Measurements from ENCODE around the gene SKAP2.
A peak's percentile ranks its signal among the peaks of the same experiment; 100 is the strongest.
"Not testable (repeated sequence)": the region's sequence is repeated elsewhere in the genome, so short reads cannot be mapped to it uniquely, and the experiment has no call there.

The SKAP2 gene

DNA sequence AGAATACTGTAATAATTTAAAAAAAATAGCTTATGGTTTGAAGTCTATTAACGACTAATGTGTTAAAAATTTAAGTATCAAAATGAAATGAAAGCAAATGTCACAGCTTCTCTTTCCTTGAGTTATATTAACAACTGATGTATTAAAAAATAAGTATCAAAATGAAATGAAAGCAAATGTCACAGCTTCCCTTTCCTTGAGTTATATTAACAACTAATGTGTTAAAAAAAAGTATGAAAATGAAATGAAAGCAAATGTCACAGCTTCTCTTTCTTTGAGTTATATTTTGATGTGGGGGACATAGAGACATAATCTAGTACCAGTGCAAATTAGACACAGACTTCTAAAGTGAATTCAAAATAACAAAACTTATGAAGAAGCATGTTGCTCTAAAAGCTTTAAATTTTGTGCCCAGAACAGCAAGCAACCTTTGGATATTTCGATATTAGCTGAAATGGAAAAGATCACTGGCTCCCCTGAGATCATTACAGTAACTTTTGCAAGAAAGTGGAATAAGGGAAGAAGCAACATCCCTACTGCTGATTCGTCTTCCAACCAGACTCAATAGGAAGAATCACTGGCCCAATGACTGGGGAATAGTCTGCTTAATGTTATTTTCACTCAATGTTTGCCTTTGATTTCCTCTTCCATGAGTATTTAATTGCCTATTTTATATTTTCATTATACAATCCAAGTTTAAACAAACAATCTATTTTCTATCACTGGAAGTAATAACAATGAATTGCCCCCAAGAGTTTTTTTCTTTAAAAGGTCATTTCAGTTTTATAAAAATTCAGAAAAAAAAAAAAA lies 8.0 kb downstream of the SKAP2 start:
- DNase-seq: no peak

DNA sequence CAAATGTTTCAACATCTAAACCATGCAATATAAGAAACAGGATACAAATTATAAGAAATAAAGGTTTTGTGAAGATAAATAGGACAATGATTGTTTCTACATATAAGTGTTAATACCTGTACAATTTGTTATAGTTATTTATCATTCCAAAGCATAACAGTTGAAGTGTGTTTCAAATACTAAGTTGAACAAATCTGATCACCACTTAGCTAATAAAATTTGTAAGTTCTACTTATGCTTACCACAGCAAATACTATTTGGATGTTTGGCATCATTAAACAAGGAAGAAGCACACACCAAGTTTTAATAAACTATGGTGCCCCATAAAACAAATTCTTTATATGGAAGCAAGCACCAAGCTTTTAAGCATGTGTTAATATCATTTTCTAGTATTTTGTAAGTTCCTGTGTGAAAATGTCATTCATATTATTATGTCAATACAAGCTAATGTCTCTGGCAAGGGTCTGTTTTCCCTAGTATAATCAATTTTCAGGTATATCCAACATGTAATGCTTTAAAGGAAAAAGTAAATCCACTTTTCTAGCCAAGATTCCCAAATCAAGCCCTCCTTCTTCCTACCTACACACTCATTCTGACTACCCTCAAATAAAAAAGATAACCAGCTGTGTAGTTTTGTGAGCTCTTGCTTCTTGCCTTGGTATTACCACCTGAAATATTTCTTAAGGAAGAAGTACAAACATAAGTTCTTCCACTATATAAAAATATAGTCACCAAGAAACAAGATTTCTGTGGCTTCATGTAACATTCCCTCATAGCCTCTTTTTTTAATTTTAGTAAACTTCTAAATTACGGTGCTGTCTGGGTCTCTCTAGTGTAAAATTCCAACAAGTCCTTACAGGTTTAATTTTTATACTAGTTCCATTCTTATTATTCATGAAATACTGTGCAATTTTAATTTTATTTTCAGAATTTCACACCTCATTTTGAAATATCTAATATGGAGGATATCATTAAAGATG lies 9.2 kb downstream of the SKAP2 start:
- no peak for DNase-seq

DNA sequence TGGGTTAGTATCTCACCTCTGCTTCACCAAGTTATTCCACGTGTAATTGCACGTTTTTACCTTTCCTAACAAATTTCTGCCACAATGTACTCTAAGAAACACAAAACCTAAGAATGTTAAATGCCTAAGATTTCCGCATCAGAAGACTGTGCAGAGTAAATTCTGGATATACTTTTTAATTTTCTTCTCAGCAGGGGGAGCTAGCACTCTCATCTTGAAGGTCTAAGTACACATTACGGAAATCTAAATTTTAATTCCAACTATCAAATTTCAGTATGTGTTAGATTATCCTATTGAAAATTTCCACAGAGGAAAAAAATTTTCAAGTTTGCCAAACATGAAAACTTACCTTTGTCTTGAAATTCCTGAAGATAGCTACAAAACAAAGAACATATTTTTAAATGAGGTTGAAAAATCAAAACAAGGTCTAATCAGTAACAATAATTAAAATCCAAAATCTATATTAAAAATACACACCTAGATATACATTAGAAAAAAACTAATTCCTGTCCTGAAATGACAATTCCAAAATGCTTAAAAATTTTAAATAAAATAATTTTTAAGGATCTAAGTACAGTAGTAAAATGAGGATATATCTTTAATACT lies 10.5 kb downstream of the SKAP2 start:
- peak in 1 of 2 experiments; percentile 52 for DNase-seq

DNA sequence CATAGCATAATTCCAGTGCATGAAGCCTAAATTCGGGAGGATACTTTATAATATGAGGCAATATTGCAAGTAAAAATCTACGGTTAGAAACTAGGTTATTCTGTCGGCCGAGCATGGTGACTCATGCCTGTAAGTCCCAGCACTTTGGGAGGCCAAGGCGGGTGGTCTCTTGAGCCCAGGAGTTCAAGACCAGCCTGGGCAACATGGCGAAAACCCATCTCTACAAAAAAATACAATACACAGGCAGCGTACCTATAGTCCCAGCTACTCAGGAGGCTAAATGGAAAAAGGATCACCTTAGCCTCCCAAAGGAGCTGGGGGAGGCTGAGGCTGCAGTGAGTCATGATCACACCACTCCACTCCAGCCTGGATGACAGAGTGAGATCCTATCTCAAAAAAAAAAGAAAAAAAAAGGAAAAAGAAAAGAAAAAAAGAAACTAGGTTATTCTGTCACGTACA lies 14.2 kb downstream of the SKAP2 start:
- DNase-seq: no peak

DNA sequence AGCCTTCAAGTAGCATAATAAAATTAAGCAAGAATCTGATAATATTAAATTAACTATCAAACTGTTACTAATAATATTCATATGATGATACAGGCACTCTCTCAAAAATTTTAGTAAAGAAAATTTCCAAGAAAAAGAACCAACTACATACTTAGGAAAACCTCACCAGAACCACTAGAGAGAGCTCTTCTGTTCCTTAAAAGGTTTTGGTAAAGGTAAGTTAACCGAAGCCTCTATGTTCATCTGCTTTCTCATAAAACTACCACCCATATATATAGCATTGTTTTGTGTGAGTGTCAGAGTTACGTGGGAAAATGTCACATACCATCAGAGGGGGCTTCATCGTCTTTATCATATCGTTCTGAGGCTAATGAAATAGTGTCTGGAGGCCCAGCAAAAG lies 20.7 kb downstream of the SKAP2 start:
- DNase-seq: peak in 1 of 2 experiments; percentile 22

DNA sequence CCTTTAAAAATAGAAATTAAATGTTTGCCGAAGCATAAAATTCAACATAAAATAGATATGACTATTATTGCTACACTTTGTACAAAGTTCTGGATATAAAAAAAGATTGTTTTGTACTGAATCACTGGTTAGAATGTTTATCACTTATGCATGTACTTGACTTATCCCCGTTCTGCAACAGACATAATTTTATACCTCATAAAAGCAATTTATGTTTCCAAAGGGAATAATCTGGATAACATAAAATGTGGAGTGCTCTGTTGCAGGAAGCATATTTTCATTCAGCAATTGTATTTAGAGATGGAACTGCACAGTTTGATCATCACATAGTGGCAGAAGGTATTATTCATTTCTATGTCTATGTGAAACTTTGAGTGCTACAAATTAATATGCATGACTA lies 21.5 kb downstream of the SKAP2 start:
- DNase-seq: no peak

DNA sequence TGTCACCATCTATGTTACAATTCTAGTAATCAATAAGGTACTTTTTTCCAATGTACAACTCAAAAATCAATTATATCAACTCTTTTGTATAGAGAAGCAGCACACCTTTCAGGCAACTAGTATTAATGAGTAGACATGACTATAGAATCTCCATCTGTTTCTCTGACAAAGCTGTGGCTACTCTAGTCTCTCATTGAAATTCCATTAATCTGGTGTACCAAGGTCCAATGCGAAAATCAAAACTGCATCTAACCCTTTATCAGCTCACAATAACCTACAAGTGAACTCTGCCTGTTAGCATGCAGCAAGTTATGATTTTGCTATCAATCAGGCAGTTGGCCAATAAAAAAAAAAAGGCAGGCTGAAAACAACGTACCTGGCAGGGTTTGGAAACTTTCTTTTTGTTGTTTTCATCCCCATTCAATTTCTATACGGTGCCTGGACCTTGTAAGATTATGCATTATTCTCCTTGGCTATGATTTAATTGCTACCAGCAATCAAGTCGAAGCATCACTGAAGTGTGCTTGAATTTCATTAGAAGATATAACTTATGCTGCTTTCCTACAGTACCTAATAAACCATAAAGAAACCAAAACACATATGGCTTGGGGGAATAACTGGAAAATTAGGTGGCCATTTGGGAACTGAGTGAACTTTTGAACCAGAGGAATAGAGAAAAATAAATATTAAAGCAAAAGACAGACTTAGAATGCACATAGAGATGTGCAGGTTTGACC lies 23.2 kb downstream of the SKAP2 start:
- DNase-seq: no peak

DNA sequence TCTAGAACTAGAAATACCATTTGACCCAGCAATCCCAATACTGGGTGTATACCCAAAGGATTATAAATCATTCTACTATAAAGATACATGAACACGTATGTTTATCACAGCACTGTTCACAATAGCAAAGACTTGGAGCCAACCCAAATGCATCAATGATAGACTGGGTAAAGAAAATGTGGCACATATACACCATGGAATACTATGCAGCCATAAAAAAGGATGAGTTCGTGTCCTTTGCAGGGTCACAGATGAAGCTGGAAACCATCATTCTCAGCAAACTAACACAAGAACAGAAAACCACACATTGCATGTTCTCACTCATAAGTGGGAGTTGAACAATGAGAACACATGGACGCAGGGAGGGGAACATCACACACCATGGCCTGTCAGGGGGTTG lies 27.6 kb downstream of the SKAP2 start:
- DNase-seq: not testable (repeated sequence)

DNA sequence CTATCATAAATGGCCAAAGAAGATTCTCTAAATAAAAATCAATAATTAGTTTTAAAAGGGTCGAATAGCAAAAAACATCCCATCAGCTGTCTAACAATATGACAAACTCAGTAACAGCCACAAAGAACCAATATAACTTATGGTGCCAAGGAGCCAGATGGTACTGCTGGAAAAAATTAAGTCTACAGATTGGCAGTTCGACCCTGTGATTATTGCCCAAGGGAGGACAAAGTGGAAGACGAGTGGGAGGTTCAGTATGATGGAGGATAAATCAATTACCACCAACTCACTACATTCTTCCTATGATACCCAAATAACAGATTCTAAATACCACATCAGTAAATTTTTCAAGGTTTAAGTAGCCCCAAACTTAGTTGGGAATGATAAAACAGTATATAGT lies 49.0 kb downstream of the SKAP2 start:
- DNase-seq: no peak

DNA sequence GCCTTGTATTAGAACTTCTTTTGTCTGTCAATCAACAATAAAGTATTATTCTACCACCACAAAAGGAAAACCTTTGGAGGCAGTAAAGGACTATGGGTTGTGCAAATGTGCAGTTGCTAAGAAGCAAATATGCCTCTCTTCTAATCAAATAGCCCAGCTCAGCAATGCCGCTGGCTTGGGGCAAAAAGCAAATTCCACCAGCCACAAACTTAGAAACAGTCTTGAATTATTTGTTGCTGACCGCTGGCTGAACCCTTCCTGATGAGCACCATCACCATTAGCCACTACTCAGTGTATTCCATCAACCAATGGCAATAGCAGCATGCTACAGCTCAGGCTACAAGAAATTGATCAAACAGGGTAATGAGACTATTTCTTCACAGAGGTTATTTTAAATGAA lies 51.0 kb downstream of the SKAP2 start:
- DNase-seq: no peak

DNA sequence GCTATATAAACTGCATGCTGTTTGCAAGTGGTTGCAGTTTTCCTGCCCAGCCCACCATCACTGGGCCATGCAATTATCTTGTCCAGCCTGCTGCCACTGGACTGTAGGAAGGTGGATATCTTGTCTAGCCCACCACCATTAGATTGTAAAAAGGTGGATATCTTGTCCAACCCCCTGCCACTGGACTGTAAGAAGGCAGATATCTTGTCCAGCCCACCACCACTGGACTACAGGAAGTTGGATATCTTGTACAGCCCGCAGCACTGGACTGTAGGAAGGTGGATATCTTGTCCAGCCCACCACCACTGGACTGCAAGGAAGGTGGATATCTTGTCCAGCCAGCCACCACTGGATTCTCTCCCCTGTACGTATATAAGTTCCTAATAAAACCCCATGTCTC lies 69.8 kb downstream of the SKAP2 start:
- DNase-seq: no peak

DNA sequence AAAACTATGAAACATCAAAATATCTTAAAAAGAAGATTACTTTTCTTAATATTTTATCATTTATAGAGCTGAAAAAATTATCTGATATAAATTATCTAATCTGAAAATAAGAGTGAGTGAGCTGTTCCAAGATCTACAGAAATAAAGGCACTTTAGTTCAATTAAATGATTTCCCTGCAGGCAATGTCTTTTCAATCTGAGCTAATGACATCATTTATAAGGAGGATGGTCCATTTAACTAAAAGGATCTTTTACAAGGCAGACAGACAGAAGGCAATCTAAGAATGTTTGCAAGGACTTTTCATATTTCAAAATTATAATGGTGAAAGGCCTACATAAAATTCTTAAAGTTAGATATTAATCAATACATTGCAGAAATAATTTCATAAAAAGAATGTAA lies 71.8 kb downstream of the SKAP2 start:
- DNase-seq: no peak

DNA sequence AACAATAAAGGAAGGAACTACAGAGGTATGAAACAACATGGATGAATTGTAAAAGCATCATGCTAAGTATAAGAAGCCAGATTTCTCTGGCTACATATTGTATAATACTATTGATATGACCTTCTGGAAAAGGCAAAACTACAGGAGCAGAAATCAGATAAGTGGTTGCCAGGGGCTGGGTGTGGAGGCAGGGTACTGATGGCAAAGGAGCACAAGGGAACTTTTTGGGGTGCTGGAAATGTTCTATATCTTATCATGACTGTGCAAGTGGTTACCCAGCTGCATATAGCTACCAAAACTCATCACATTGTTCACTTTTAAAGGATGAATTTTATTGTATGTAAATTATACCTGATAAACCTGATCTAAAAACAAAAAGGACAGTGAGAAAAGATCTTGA lies 72.4 kb downstream of the SKAP2 start:
- DNase-seq: no peak

DNA sequence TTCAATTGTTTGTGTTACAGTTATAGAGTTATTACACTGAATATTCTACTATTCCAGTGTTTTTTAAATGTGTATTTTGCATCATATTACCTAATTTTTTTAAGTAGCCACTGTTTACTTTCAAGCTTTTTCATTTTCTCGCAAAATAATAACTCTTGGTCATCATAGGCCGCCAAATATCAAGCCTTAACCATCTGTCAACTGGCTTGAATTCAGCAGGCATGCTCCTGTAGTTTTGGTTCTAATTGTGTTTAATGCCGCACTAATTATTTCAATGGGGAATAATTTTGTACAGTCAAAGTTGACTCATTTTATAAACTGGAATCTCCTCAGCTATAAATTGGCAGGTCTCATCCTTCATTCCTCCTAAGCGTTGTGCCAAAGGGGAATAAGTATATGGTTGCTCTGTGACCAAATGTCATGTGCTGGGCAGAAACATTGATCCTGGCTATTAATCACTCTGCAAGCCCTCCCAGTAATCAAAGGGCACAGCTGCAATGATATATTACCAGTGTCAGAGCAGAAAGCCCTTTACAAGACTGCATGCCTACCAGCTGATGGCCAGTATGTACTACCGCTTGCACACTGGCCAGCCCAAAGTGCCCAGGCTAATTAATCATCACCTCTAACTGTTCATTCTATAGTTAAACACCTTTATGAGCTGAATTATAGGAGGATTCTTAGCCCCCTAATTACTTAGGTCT lies 74.8 kb downstream of the SKAP2 start:
- DNase-seq: no peak

DNA sequence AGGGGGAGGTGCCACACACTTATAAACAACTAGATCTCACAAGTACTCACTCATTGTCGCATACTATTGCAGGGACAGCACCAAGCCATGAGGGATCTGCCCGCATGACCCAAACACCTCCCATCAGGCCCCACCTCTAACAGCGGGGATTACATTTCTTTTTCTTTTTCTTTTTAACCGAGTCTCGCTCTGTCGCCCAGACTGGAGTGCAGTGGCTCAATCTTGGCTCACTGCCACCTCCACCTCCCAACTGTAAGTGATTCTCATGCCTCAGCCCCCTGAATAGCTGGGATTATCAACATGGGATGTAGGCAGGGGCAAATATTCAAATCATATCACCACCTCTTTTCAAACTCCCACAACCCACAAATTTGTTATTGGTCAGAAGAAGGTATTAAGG lies 76.7 kb downstream of the SKAP2 start:
- no peak for DNase-seq

DNA sequence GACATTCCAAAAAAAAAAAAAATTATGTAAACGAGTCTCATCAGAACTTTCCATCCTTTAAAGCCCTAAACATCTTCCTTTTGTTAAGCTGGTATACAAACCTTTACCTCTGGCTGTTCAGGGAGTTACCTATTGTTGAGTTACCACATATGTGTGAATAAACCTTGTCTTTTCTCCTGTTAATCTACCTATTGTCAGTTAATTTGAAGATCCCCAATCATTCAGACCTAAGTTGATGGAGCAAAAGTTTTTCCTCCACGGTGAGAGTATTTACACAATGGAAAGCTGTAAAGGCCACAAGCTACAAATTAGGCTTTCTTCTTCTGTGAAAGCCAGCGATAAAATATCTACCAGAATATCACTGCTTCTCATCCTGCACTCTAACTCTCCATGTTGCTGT lies 80.3 kb downstream of the SKAP2 start:
- DNase-seq: no peak

DNA sequence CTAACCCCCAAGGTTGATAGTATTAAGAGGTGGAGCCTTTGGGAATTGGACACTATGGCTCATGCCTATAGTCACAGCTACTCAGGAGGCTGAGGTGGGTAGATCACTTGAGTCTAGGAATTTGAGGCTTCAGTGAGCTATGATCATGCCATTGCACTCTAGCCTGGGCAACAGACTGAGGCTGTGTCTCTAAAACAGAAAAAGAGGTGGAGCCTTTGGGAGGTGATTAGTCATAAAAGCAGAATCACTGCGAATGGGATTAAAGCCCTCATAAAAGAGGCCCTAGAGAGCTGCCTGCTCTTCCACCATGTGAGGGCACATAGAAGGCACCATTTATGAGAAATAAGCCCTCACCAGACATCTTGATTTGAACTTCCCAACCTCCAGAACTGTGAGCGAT lies 81.9 kb downstream of the SKAP2 start:
- no peak for DNase-seq

DNA sequence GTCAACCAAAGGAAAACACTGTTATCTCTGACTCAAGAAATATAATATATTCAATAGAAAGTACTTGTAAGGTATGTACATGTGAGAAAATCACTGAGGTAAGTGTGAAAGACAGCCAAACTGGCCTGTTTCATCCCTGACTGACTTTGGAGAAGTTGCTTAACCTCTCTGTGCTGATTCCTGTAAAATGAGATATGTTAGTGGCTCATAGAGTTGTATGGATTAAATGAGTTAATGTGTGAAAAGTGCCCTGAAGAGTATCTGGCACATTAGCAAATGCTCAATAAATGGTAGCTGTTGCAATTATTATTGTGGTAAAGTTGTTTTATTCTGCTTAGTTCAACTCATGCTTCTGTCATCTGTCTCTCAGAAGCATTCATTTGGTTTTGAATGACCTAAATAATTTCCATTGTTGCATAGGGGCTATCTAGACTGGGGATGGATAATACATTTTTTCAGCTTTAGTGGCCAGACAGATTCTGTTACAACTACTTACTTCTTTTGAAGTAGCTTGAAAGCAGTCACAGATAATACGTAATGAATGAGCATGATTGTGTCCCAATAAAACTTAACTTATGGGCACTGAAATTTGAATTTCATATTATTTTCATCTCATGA lies 84.3 kb downstream of the SKAP2 start:
- no peak for DNase-seq

DNA sequence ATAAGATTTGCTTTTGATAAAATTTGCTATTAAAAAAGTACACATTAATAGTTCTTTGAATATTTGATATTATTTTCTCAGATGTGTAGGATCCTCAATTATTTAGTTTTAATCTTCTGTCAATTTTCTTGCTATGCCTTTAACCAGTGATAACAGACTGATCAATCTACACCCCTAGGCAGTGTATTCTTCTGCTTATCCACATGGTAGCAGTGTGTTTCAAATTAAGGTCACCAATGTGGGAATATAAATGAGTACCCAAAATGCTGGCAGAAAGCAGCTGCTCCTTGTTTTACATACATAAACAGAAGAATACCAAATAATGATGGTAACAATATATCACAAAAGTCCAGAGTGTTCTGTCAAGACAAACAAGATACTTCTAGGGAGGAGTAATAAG lies 87.0 kb downstream of the SKAP2 start:
- no peak for DNase-seq

DNA sequence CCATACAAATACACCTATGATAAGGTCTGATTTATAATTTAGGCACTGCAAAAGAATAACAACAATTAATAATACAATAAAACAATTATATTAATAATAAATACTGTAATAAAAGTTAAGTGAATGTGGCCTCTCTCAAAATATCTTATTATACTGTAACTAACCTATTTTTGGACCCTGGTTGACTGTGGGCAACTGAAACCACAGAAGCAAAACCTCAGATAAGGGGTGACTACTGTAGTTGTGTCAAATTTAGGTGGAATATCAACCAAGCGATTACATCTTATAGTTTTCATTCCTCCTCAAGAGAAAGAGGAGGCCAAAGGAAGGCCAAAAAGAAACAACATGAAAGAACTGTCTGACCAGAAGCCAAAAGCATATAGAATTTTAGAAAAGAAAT lies 103.9 kb downstream of the SKAP2 start:
- no peak for DNase-seq

DNA sequence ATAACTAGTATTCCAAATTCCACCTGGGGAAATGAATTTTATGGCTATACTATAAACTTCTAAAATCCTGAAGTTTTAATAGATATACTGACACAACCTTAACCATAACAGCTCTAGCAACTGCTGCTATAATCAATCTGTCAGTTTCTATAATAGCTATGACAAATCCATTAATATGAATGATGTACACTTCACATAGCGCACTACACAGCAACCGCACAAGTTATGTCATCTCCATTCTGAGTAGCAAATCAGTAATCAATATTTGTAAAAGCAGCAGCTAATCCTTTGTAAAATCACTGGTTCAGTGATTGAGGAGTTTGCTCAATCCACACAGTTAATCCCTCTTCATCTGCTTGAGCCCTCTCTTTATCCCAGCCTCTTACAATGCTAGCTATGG lies 105.3 kb downstream of the SKAP2 start:
- no peak for DNase-seq

DNA sequence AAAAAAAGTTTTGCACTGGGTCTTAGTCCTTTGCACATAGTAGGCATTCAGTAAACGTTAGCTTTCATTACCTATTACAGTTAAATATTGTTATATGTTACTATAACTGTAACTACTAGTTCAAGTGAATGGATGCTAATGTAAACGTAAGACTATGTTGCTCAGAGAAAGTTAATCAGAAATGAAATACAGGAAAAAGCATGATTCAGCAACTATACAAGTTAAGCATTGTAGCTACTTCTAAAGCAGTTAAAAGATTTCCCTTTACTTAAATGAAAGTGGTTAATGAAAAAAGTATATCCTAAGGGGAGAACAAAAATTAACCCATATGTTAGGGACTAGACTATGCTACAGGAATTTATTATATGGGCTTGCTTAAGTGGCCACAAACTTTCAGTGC lies 121.2 kb downstream of the SKAP2 start:
- no peak for DNase-seq
